ENCODE data around the gene LENG1.

DNA sequence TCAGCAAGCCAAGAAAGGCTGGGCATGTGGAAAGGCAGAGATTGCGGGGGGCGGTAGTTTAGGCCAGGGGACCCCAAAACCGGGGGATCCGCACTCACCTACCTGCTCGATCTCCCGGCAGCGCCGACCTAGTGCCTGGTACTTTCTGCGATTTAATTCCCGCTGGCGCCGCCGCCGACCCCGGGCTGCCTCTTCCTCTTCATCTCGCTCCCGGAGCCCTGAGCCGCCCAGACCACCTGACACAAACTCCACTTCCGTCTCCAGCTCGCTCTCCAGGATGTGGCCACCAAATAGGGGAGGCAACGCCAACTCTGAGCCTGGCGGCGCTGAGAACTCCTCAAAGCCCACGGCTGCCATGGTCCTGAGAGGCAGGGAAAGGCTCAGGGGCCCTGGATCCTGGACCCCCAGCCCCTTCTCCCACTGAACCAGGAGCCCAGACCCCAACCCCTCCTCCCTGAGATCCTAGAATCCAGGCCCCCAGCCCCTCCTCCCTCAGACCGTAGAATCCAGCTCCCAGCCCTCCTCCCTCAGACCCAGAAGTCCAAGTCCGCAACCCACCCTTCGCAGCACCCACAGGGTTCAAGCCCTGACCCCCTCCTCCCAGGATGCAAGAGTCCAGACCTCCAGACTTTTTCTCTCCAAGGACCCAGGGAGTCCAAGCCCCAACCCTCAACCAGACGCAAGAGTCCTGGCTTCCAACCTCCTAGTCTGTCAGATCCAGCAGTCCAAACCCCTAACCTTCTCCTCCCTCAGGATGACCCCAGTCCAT lies 45.0 kb downstream of the LENG1 start:
- TF ChIP-seq ZNF843 (tag by site-specific recombination; IDR thresholded peaks at IDR 0.05) (no peak), MYNN (tag by site-specific recombination; IDR thresholded peaks at IDR 0.05; ENCODE audit: borderline replicate concordance) (no peak), ZFHX2 (tag by site-specific recombination; conservative IDR thresholded peaks at IDR 0.05) (no peak), ZNF121 (tag by site-specific recombination; IDR thresholded peaks at IDR 0.05) (no peak)
